Adrenal gland (tissue), 5 donors: ENCODE results near the gene ITGBL1.

ENCODE experiments used
- CTCF ChIP-seq, 6 experiments: fragments of 450-650 bp in 4 of 6; fragments of 200-600 bp in 2 of 6; sonication (generic) in 1 of 6; IDR thresholded peaks; 1 replicate in 5 of 6; 2 replicates in 1 of 6; pipeline versions ENCODE4 v1.5.1 to v1.8.0; 2016 to 2021; ENCODE audit warnings: antibody characterized with exemption in 6 of 6, mild to moderate bottlenecking in 2 of 6, moderate library complexity in 1 of 6
- POLR2A ChIP-seq, 2 donors: fragments of 450-650 bp; IDR thresholded peaks; one replicate each; pipeline ENCODE4 v1.6.1; 2017; ENCODE audit warnings: antibody characterized with exemption in 2 of 2, mild to moderate bottlenecking in 2 of 2, moderate library complexity in 1 of 2
- donor health status: DM: no; HTN: no; CAD: no.

DNA sequence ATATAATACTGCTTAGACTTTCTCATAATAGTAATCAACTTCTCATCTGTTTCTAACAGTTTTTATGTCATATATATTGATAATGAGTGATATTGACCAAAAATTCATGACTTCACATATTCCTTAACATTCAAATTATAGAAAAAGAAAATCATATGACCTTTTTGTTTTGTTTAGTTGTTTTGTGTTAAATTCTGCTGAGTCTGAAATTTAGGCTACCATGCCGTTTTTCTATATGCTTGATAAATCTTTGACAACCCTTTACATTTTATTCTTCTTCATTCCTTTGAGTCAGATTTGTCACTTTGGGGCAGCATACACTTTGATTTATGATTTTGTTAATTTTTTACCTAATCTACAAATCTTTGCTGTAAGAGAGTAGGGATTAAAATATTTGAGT lies 176.4 kb downstream of the ITGBL1 start:
- TF ChIP-seq CTCF (IDR thresholded peaks at IDR 0.05) (no peak), POLR2A (IDR thresholded peaks at IDR 0.05) (no peak)
